GM18505 (cell line): Measurements from ENCODE around the gene ELMO1.

ENCODE experiments used
- ATAC-seq: cut with Tn5 transposase; IDR thresholded peaks from one replicate; pipeline ENCODE4 v1.9.1; 2021; ENCODE audit not compliant: unreplicated experiment
- POLR2A ChIP-seq: IDR thresholded peaks from 4 replicates; pipeline ENCODE4 v1.6.1; 2011; ENCODE audit warnings: borderline replicate concordance; ENCODE audit not compliant: insufficient read depth, insufficient read length; ENCODE audit errors: extremely low read depth

The ELMO1 gene

DNA sequence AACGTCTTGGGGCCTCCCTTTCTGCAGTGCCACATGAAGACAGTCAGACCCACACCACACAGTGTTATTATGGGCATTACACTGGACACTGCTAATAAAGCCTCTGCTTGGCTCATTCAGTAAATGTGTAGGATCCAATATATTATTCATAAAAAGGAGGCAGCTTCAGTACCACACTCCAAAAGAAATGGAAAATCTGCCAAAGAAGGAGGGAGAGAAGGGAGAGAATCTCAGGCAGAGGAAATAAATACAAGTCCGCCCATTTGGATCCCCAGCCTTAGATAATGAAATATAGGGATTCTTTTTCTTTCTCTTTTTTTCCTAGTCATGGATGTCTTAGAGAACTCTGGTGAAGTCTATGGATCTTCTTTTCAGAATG lies 162.2 kb downstream of the ELMO1 start:
- ATAC-seq = no peak
- TF ChIP-seq POLR2A = no peak

DNA sequence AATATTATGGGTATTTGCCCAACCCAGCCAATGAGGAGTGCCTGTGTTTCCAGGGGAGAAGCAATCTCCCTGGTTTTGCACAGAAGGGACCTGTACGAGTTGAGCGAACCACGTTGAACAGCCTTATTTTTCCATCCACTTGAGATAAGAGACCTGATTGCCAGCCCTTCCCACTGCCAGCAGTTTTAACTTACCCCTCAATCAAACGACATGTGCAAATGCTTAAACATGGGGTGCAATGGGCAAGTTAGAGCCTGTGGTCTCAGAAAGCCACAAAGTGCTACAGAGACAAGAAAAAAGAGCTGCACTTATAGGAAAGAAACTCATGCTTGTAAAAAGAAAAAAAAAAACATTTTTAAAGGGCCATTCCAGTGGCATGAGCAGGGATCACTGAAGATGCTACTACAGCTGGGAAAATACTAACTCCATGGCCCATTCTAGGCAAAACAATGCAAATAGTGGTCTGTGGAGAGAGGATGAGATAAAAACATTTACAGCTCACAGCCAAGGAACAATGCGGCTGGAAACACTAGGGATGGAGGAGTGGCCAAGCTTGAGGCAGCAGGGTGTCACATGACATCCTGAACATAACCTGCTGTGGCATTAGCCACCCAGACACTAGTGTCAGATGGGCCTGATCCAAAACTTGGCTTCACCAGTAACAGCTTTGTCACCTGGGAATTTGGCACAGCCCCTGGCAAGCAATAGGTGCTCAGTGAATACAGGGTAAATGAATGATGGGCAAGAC lies 162.8 kb downstream of the ELMO1 start:
- no peak for TF ChIP-seq POLR2A
- no peak for ATAC-seq

DNA sequence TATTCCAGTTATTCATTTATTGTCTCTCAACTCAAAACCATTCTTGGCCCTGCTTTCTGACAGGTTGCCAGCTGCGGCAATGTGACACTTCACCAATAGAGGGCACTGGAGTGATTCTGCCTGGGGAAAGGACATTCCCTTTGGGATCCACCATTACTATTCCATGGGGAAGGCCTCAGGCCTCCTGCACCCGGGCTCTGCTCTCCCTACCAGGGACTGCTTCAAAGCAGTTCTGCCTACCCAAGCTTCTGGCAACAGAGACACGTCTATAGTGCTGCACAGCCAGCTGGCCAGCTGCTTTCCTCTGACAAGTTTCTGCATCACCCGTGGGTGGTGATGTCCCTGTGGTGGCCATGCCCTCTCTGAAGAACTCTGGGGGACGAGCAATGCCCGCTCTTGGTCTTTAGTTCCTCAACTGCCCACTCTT lies 163.8 kb downstream of the ELMO1 start:
- no peak for ATAC-seq
- no peak for TF ChIP-seq POLR2A

DNA sequence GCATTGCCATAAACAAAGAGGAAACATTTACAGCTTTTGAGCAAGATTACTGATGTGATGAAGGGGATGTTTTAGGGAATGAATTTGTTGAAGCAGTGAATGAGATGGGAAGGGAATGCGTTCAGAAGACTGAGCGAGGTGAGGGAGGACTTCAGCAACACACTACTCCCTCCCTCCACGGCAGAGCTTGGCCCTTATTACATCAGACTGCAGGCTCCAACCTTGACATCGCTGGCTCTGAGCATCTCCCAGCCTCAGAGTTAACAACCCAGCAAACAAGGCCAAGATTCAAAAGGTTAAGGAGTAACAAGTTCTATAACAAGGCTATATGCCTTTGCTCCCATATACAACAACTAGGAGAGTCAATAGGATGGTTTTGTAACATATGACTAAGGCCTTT lies 164.4 kb downstream of the ELMO1 start:
- TF ChIP-seq POLR2A = no peak
- ATAC-seq = no peak

DNA sequence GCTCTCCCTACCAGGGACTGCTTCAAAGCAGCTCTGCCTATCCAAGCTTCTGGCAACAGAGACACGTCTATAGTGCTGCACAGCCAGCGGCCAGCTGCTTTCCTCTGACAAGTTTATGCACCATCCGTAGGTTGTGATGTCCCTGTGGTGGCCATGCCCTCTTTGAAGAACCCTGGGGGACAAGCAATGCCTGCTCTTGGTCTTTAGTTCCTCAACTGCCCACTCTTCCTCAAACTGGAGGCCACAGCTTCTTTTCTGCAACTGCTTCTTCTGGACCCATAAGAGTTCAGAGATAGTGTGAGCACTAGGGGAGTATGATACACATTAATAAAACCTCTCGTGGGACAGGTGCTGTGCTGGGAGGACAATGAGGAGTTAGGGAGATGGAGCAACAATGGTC lies 164.9 kb downstream of the ELMO1 start:
- no peak for ATAC-seq
- TF ChIP-seq POLR2A = no peak

DNA sequence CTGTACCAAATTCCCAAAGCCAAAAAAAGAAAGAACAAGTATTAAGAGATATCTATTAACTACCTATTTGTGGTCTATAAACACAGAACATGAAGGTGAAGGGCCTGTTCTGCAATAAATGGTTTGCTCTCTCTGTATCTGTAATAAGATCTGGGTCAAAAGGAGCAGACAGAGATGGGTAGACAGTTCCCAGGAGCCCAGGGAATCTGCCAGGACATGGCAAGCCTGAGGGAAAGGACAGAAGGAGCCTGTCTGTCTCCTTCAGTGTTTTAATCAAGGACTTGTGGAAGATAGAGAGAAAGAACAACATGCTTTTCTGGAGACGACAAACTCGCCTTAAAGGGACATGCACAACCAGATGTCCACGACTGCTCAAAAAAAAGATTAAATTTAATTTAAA lies 165.7 kb downstream of the ELMO1 start:
- TF ChIP-seq POLR2A = no peak
- ATAC-seq = no peak

DNA sequence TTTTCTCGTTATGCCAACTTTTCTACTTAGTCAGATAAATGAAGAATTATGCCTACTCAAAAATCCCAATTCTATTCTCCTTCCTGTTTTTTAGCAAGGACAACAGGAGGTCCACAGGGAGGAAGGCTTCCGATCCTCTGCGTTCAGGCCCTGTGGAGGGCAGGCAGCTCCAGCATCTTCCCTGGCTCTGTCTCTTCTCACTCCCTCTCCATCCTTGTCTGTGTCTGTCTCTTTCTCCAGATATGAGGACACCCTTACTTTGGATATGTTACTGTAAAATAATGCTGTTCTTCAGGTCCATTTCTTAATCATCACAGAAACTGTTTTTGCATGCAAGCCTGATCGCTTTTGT lies 166.6 kb downstream of the ELMO1 start:
- no peak for ATAC-seq
- TF ChIP-seq POLR2A = no peak

DNA sequence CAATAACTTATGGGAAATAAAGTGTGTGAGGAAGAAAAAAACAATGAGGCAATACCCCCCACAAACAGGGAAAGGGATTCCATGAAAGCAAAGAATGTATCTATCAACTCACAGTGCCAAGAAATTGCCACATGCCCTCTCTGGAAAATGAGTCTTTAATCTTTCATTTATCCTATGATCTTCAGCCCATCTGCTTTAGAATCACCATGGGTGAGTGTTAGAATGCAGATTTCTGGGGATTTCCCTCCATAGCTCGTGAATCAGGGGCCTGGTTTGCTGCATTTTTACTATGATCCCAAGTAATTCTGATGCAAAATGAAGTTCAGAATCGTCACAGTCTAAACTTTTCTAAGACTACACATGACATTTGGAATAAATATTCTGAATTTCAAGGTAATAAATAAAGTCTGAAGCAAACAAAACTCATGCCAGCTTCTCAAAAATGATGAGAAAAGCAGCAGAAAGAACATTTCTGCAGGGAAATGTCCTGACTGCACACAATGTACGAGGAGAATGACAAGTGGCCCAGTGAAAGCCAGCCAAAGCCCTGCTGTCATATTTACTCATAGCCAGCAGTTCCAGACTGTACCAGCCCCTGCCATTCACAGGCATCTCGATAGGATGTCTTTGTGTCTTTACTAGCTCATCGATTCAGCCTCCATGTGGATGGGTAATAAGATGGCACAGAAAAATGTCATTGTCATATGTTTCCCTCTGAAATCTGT lies 167.1 kb downstream of the ELMO1 start:
- ATAC-seq = no peak
- TF ChIP-seq POLR2A = no peak

DNA sequence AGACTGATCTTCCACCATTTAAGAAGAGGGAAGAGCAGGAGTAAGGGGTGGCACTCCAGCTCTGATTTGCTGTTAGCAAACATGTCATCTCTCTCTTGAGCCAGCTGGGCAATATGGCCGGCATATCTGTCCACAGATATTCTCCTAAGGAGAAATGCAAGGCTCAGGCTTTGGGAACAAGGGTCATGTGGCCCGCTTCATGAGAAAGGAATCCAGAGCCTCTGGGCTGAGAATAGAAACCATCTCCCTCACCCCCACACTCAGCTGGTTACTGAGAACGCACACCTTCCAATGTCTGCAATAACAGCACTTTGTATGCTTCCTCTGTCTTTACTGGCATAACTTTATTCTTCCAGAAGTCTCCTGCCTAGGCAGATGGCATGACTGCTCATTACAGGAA lies 171.2 kb downstream of the ELMO1 start:
- no peak for TF ChIP-seq POLR2A
- ATAC-seq = no peak

DNA sequence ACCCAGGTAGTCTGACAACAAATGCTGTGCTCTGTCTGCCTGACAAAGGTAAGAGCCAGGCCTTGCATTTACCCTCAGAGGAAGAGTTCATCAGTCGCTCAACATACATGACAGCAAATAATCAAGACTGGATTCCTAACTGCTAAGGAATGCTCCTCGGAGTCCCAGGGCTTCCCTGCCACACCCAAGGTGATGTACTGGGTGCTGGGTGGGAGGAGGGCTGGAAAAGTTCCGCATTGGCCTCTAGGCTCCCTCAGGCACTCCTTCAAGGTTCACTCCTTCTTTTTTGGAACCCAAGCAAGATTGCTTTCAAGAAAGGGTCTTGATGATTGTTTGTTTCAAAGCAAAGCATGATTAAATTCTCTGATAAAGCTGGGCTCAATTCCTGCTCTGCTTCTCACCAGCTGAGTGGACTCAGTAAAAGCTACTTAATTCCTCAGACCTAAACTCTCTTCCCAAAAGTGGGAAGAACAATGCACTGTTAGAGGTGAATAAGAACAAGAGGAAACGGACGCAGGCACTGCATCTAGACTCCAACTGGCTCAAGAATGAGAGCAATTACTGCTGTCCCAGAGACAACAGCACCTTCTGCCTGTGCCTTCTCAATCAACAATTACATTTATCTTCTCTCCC lies 173.5 kb downstream of the ELMO1 start:
- no peak for ATAC-seq
- TF ChIP-seq POLR2A = no peak

DNA sequence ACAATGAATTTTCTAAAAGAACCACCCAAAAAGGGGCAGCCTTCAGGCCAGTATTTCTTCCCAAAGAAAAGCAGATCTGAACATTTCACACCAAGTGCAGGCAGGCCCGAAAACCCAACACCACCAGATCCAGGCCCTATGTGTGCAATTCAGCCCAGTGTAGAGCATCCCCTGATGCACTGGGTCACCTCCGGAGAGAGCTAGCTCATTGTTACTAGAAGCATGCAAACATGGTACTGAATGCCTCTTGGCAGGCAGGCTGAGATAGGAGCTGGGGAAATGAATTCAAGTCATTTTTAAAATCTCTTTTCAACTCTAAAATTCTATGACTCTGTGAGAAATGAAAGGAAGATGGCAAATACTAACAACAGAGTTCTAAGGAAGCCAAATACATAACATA lies 174.8 kb downstream of the ELMO1 start:
- TF ChIP-seq POLR2A = no peak

DNA sequence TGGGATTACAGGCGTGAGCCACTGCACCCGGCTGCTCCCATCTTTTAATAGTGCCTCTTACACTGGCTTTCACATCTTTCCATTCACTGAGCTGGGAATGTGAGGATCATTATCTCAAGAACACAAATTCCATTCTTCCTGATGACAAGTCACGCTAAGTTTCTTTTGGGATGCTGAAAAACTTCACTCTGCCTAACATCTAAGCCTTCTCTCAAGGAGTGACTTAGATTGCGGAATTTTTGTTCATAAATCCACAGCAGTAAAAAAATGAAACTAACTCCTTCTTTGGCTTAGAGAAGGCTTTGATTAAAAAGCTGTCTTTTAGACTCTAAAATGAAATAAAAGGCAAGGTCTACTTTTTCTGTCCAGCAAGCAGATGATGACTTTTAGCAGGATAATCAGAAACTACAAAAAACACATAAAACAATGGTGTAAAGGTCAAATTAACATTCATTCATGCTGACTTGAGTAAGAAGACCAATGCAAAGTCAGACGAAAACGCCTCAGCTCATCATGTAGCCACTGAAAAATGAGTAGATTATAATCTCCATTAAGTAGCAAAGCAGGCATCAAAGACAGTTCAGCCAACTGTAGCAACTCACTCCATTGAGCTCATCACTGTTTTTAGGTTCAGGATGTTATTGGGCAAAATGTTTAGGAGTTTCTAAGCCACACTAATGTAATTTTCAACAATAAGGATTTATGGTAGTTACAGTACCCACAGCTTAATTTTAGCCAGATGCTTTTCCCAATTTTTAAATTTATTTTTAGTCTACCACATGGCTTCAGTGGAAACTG lies 178.8 kb downstream of the ELMO1 start:
- no peak for ATAC-seq
- TF ChIP-seq POLR2A = no peak

More for the DNA sequence above, 174.8 kb downstream of the ELMO1 start:
- no peak for ATAC-seq

DNA sequence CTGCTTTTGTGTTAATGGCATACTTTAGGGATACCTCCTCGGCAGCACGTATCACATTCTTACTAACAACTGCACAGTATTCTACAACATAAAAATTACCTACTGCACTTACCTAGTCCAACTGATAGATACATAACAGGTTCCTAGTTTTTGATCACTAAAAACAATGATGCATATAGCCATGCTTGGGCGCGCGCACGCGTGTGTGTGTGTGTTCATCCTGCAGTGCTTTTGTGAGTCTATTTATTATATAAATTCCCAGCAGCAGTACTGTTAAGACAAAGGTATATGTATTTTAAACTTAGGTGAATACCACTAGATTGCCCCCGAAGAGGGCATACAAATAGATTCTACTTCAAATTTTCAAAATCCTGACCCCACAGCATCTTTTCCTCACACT lies 181.4 kb downstream of the ELMO1 start:
- no peak for TF ChIP-seq POLR2A
- no peak for ATAC-seq

DNA sequence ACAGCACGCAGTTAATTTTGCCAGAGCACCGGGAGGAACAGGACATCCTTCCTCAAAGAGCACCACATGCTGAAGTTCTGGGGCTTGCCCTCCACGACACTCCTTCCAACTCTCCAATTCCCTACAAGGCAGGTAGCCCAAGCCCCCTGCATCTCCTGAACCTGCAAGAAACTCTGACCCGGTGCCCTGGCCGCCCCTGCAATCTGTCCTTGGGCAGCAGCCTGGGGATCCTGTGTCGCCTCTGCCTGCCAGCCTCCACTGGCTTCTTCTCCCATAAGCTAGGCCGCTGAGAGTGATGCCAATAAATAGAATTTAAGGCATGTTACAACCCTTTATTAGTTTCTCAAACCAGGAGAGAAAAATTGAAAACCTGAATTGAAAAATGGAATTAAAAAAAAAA lies 182.8 kb downstream of the ELMO1 start:
- ATAC-seq = no peak
- TF ChIP-seq POLR2A = no peak

DNA sequence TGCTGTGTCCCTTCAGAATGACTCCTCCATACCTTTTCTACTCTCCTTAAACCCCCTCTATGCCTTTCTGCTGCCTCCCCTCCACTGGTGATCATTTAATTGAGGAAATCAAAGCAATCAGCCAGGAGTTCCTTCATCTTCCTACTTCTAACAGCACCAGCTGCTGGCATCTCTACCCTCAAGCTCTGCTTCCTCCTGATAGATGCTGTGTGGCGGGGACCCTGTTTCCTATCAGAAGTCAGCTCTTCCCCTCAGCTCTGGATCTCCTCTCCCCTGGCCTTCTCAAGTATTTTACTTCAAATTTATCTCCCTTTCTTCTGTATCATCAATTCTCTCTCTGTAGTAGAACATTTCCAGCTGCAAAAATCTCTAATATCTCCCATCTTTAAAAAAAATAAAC lies 183.7 kb downstream of the ELMO1 start:
- no peak for TF ChIP-seq POLR2A
- ATAC-seq = no peak
